Liver (tissue), 9 donors: ENCODE data around the gene KLK7. TPM values are rescaled to one million over a fixed set of nuclear protein-coding genes. Genes with fewer than 3 reads are reported as not detected.

ENCODE experiments used
- DNase-seq: peaks from one replicate; pipeline ENCODE4 v3.0.0-alpha.2; 2017; ENCODE audit warnings: low spot score
- H3K27ac ChIP-seq, 2 donors: one replicate each; pipeline ENCODE4 v1.7.0; 2013; ENCODE audit warnings: inconsistent platforms in 2 of 2, low read length in 2 of 2, control low read depth in 1 of 2, low read depth in 1 of 2, mild to moderate bottlenecking in 1 of 2
- H3K27me3 ChIP-seq, 4 donors: one replicate each; pipeline versions ENCODE4 v1.6.1 to v1.7.0; 2013; ENCODE audit warnings: low read length in 3 of 4, inconsistent platforms in 1 of 4, mild to moderate bottlenecking in 1 of 4, moderate library complexity in 1 of 4; ENCODE audit not compliant: control insufficient read depth in 4 of 4, insufficient read depth in 4 of 4
- H3K36me3 ChIP-seq, 4 donors: one replicate each; pipeline versions ENCODE4 v1.6.1 to v1.7.0; 2013; ENCODE audit warnings: low read length in 3 of 4, mild to moderate bottlenecking in 3 of 4, low read depth in 1 of 4, moderate library complexity in 1 of 4; ENCODE audit not compliant: control insufficient read depth in 4 of 4, insufficient read depth in 3 of 4
- H3K4me1 ChIP-seq, 4 donors: one replicate each; pipeline versions ENCODE4 v1.6.1 to v1.7.0; 2013; ENCODE audit warnings: low read length in 3 of 4, mild to moderate bottlenecking in 3 of 4, moderate library complexity in 1 of 4; ENCODE audit not compliant: control insufficient read depth in 4 of 4, insufficient read depth in 4 of 4
- H3K4me3 ChIP-seq, 3 donors: one replicate each; pipeline versions ENCODE4 v1.6.1 to v1.7.0; 2013; ENCODE audit warnings: low read length in 3 of 3, control low read depth in 1 of 3, low read depth in 1 of 3, mild to moderate bottlenecking in 1 of 3
- H3K9ac ChIP-seq, 2 donors: one replicate each; pipeline ENCODE4 v1.7.0; 2013; ENCODE audit warnings: low read length in 2 of 2, mild to moderate bottlenecking in 2 of 2, moderate library complexity in 2 of 2, control low read depth in 1 of 2, low read depth in 1 of 2
- H3K9me3 ChIP-seq, 4 donors: one replicate each; pipeline versions ENCODE4 v1.6.1 to v1.7.0; 2013; ENCODE audit warnings: low read length in 3 of 4; ENCODE audit not compliant: control insufficient read depth in 4 of 4
- ATF3 ChIP-seq: IDR thresholded peaks from 2 replicates; pipeline ENCODE4 v1.6.1; 2016; ENCODE audit warnings: antibody characterized with exemption
- CTCF ChIP-seq: fragments of 150-350 bp; IDR thresholded peaks from 2 replicates; pipeline ENCODE4 v1.5.1; 2017; ENCODE audit warnings: improper control_type of control experiment, low read depth, low read length; ENCODE audit not compliant: missing input control
- EGR1 ChIP-seq, 2 donors: IDR thresholded peaks; 2 replicates each; pipeline ENCODE4 v1.6.1; 2016 to 2018; ENCODE audit warnings: antibody characterized with exemption in 2 of 2, low read depth in 2 of 2
- FOXA2 ChIP-seq: IDR thresholded peaks from 2 replicates; pipeline ENCODE4 v1.6.1; 2016; ENCODE audit warnings: antibody characterized with exemption
- GABPA ChIP-seq, 2 donors: IDR thresholded peaks in 1 of 2; conservative IDR thresholded peaks in 1 of 2; 2 replicates each; pipeline ENCODE4 v1.6.1; 2016; ENCODE audit warnings: antibody characterized with exemption in 2 of 2, mild to moderate bottlenecking in 1 of 2, moderate library complexity in 1 of 2
- HNF4A ChIP-seq, 2 donors: conservative IDR thresholded peaks; 2 replicates each; pipeline ENCODE4 v1.6.1; 2016; ENCODE audit warnings: antibody characterized with exemption in 2 of 2, mild to moderate bottlenecking in 2 of 2
- HNF4G ChIP-seq: IDR thresholded peaks from 2 replicates; pipeline ENCODE4 v1.6.1; 2016; ENCODE audit warnings: antibody characterized with exemption
- MAX ChIP-seq: IDR thresholded peaks from 2 replicates; pipeline ENCODE4 v1.6.1; 2016; ENCODE audit warnings: antibody characterized with exemption
- TAF1 ChIP-seq: conservative IDR thresholded peaks from 2 replicates; pipeline ENCODE4 v1.6.1; 2016; ENCODE audit warnings: antibody characterized with exemption, mild to moderate bottlenecking
- YY1 ChIP-seq: IDR thresholded peaks from 2 replicates; pipeline ENCODE4 v1.6.1; 2016; ENCODE audit warnings: antibody characterized with exemption, mild to moderate bottlenecking
- WGBS: extraction: QIAGEN DNeasy Blood & Tissue Kit; methylation state at CpG from one replicate; pipeline ENCODE4 v1.1.7; 2013; 5-methylcytosine and 5-hydroxymethylcytosine counted together
- polyA plus RNA-seq, 2 donors: library from polyadenylated mRNA; stranded (reverse) in 1 of 2; unstranded in 1 of 2; fragments of 200-250 nt in 1 of 2; fragments of >200 nt in 1 of 2; fragmentation: Nextera tagmentation in 1 of 2; extraction: Ambion mirVana in 1 of 2; gene quantifications; one replicate each; pipeline versions ENCODE4 v1.2.1 to v1.2.3, GENCODE V29; 2013 to 2015
- total RNA-seq, 2 donors: library from RNA; depleted of rRNA; stranded (reverse); fragments of >200 nt; gene quantifications; one replicate each; pipeline ENCODE4 v1.2.3, GENCODE V29; 2014
- donor health status: healthy.
- donor health status: healthy.
- donor health status: healthy.
- donor health status: healthy.
- donor health status: healthy.

The KLK7 gene
- total and polyA plus RNA-seq, 4 donors = not detected

GRCh38 chr19:50943074-50943828 is 40.5 kb downstream of the KLK7 start:
- no peak for TF ChIP-seq MAX
- no peak for TF ChIP-seq HNF4A (conservative IDR thresholded peaks at IDR 0.05)
- TF ChIP-seq FOXA2 = no peak
- TF ChIP-seq EGR1 (IDR thresholded peaks at IDR 0.05; ENCODE audit: low read depth in 2 of 2) = no peak
- TF ChIP-seq GABPA (IDR thresholded peaks at IDR 0.05 in 1 of 2, conservative IDR thresholded peaks at IDR 0.05 in 1 of 2) = no peak
- TF ChIP-seq TAF1 = no peak
- no peak for TF ChIP-seq HNF4G
- TF ChIP-seq ATF3 = no peak
- no peak for TF ChIP-seq CTCF
- WGBS = 82% methylated on average over 10 of the region's 10 CpGs
- no peak overlapping the region for H3K4me3 ChIP-seq
- H3K4me1 ChIP-seq = no peaks in the 10 kb centered on the region
- H3K9me3 ChIP-seq = peaks cover 0 to 8% (median under 1%) of the 10 kb centered on the region in 4 donors
- no peak overlapping the region for H3K27ac ChIP-seq
- H3K36me3 ChIP-seq = no peaks in the 10 kb centered on the region
- no peak overlapping the region for H3K9ac ChIP-seq
- H3K27me3 ChIP-seq = peaks cover 0 to 4% (median 2%) of the 10 kb centered on the region in 4 donors
- DNase-seq = no peak

- 54% methylated on average over 2 of the region's 2 CpGs for WGBS
Observed at GRCh38 chr19:50939596-50939995, 44.1 kb downstream of the KLK7 start.

More at GRCh38 chr19:50939596-50939995, 44.1 kb downstream of the KLK7 start:
- H3K36me3 ChIP-seq = no peaks in the 10 kb centered on the region
- no peak overlapping the region for H3K4me3 ChIP-seq
- H3K27me3 ChIP-seq = peaks cover 0 to 4% (median 0%) of the 10 kb centered on the region in 4 donors
- no peak overlapping the region for H3K27ac ChIP-seq
- H3K9me3 ChIP-seq = peaks cover 0 to 8% (median under 1%) of the 10 kb centered on the region in 4 donors
- no peak for DNase-seq
- no peaks in the 10 kb centered on the region for H3K4me1 ChIP-seq
- TF ChIP-seq ATF3 (no peak), HNF4A (conservative IDR thresholded peaks at IDR 0.05) (no peak), YY1 (no peak), FOXA2 (no peak), TAF1 (no peak), EGR1 (IDR thresholded peaks at IDR 0.05; ENCODE audit: low read depth in 2 of 2) (no peak), CTCF (no peak)
- no peak overlapping the region for H3K9ac ChIP-seq
